GM19467 (cell line): ENCODE results near the gene MRPL52.
"Not testable (repeated sequence)": the region's sequence is repeated elsewhere in the genome, so short reads cannot be mapped to it uniquely, and the experiment has no call there.

Source experiments
- ATAC-seq: cut with Tn5 transposase; IDR thresholded peaks from one replicate; pipeline ENCODE4 v1.9.1; 2021; ENCODE audit warnings: mild to moderate bottlenecking, moderate library complexity; ENCODE audit not compliant: unreplicated experiment

The MRPL52 gene

GRCh38 chr14:22829661-22830442 lies at the start of gene MRPL52:
MRPL52 (plus strand) TSS chr14:22829887; CDS start chr14:22829913, 26 bp downstream.
- ATAC-seq = peak; percentile 70

GRCh38 chr14:22780105-22780679 lies 49.5 kb upstream of the MRPL52 start:
- no peak for ATAC-seq

GRCh38 chr14:22780941-22781300 lies 48.8 kb upstream of the MRPL52 start:
- ATAC-seq = no peak

- ATAC-seq = no peak
These were observed 48.2 kb upstream of the MRPL52 start for GRCh38 chr14:22781301-22781991.

- no peak for ATAC-seq
These were observed 43.0 kb upstream of the MRPL52 start for GRCh38 chr14:22786685-22787084.

GRCh38 chr14:22791301-22791700 lies 38.4 kb upstream of the MRPL52 start:
- ATAC-seq = no peak

- no peak for ATAC-seq
These were observed 37.5 kb upstream of the MRPL52 start for GRCh38 chr14:22792158-22792557.

- ATAC-seq = not testable (repeated sequence)
These were observed 36.1 kb upstream of the MRPL52 start for GRCh38 chr14:22793550-22793949.

GRCh38 chr14:22793976-22794375 lies 35.7 kb upstream of the MRPL52 start:
- no peak for ATAC-seq

GRCh38 chr14:22794551-22794951 lies 35.1 kb upstream of the MRPL52 start:
- ATAC-seq = peak; percentile 44

- peak; percentile 39 for ATAC-seq
These were observed 33.5 kb upstream of the MRPL52 start for GRCh38 chr14:22796087-22796707.

- no peak for ATAC-seq
These were observed 32.4 kb upstream of the MRPL52 start for GRCh38 chr14:22797017-22797917.

GRCh38 chr14:22798528-22798927 lies 31.2 kb upstream of the MRPL52 start:
- ATAC-seq = no peak

- ATAC-seq = no peak
These were observed 29.3 kb upstream of the MRPL52 start for GRCh38 chr14:22800346-22800745.

- no peak for ATAC-seq
These were observed 28.0 kb upstream of the MRPL52 start for GRCh38 chr14:22801716-22802115.

GRCh38 chr14:22802860-22803686 lies 26.6 kb upstream of the MRPL52 start:
- ATAC-seq = no peak

- ATAC-seq = no peak
These were observed 26.1 kb upstream of the MRPL52 start for GRCh38 chr14:22803687-22803974.

- not testable (repeated sequence) for ATAC-seq
These were observed 24.5 kb upstream of the MRPL52 start for GRCh38 chr14:22805235-22805634.

GRCh38 chr14:22807432-22808087 lies 22.1 kb upstream of the MRPL52 start:
- no peak for ATAC-seq
